Prostate gland (tissue), 2 donors: Measurements from ENCODE around the gene LCORL. TPM values are rescaled to one million over a fixed set of nuclear protein-coding genes. Genes with fewer than 3 reads are reported as not detected.

Experiments used
- DNase-seq: peaks from one replicate; pipeline ENCODE4 v3.0.0-alpha.2; 2019; ENCODE audit warnings: low spot score
- H3K27ac ChIP-seq, 2 donors: fragments of 200-600 bp; sonication (generic); 2 replicates each; pipeline ENCODE4 v1.5.1; 2017 to 2019
- H3K27me3 ChIP-seq: fragments of 200-600 bp; sonication (generic); replicated peaks from 2 replicates; pipeline ENCODE4 v1.5.1; 2019; ENCODE audit not compliant: insufficient read depth
- H3K36me3 ChIP-seq, 2 donors: fragments of 200-600 bp; sonication (generic); 1 replicate in 1 of 2; 2 replicates in 1 of 2; pipeline versions ENCODE4 v1.5.1 to v1.8.1; 2017 to 2019
- H3K4me1 ChIP-seq: fragments of 200-600 bp; sonication (generic); replicated peaks from 2 replicates; pipeline ENCODE4 v1.5.1; 2019
- H3K4me3 ChIP-seq, 2 donors: fragments of 200-600 bp; sonication (generic); 2 replicates each; pipeline ENCODE4 v1.5.1; 2017 to 2019
- H3K9me3 ChIP-seq: fragments of 200-600 bp; sonication (generic); 2 replicates; pipeline ENCODE4 v1.5.1; 2017
- CTCF ChIP-seq, 4 experiments: fragments of 200-600 bp in 2 of 4; fragments of 450-650 bp in 2 of 4; sonication (generic) in 2 of 4; IDR thresholded peaks; 1 replicate in 3 of 4; 2 replicates in 1 of 4; pipeline ENCODE4 v1.5.1; 2016 to 2019; ENCODE audit warnings: antibody characterized with exemption in 4 of 4, mild to moderate bottlenecking in 2 of 4, moderate library complexity in 2 of 4
- POLR2A ChIP-seq: fragments of 450-650 bp; IDR thresholded peaks from one replicate; pipeline ENCODE4 v1.6.1; 2016; ENCODE audit warnings: antibody characterized with exemption, mild to moderate bottlenecking
- POLR2AphosphoS5 ChIP-seq: sonication (generic); formaldehyde crosslinking; IDR thresholded peaks from one replicate; pipeline ENCODE4 v1.6.1; 2017; ENCODE audit warnings: antibody characterized with exemption
- WGBS: methylation state at CpG from one replicate; pipeline ENCODE4 v1.1.5; 2018; 5-methylcytosine and 5-hydroxymethylcytosine counted together
- intact Hi-C: fragments of 100-400 bp; cut with DNase I; formaldehyde crosslinking; loops from one replicate; pipeline ENCODE4 v1.14.2; 2022
- total RNA-seq, 2 donors: library from RNA; depleted of rRNA; stranded (reverse); fragments of >200 nt; gene quantifications; one replicate each; pipeline ENCODE4 v1.1.0, GENCODE V29; 2016

The LCORL gene
- total RNA-seq, 2 donors from 2014 or later, result 17.8 to 34.5 TPM

DNA sequence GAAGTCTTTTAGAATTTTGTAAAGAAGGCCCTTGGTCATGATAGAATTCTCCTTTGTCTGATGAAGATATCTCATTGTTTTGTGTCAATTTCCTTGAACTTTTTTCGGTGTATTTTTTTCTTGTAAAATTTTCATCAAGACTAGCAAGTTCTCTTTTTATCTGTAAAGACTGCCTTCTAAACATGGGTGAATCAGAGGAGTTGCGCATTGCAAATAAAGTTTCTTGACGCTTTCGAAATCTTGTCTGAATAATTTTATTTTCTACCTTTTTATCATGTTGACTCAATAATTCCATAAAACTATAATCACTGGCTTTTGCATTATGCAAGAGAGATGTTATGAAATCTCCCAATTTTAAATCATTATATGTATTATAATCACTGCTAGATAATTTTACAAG is 144.6 kb downstream of the LCORL start:
- Histone ChIP-seq H3K36me3 (no peaks in the 10 kb centered on the region), H3K9me3 (no peaks in the 10 kb centered on the region), H3K27ac (no peak overlapping the region), H3K27me3 (no peaks in the 10 kb centered on the region), H3K4me1 (no peaks in the 10 kb centered on the region), H3K4me3 (no peak overlapping the region)
- no peak for DNase-seq
- 96% methylated on average over 4 of the region's 4 CpGs for WGBS
- intact Hi-C loops, result no loop called here
- TF ChIP-seq CTCF (IDR thresholded peaks at IDR 0.05) (no peak), POLR2AphosphoS5 (no peak), POLR2A (no peak)

DNA sequence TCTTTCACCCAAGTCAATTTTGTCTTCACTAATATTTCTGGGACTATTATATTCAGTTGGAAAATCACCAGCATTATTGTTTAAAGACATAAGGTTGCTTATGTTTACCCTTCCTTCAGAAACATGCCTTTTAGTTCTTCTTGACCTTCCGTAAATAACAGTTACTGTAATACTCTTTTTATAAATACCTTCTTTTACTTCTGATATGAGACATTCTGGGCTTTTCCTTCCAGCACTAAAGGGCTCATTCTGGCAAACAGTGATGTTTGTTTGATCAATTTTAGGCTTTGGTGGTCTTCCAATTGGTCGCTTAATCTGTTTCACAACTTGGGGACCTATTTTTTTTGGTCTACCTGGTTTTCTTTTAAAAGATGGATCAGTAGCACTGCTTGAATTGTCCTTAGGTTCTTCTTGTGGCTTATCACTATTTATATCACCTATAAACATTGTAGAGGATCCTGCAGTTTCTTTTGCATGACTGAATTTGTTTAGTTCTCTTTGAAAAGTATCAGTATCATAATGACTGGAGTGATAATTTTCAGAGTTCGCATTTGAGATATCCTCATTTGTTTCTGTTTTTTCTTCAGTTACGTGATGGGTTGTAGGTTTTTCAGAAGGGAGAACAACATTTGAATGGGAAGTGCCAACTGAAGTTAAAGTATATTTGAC is 146.0 kb downstream of the LCORL start:
- TF ChIP-seq POLR2A, result no peak
- no peak for TF ChIP-seq POLR2AphosphoS5
- H3K27me3 ChIP-seq, result no peaks in the 10 kb centered on the region
- H3K4me3 ChIP-seq, result no peak overlapping the region
- intact Hi-C loops, result no loop called here
- H3K27ac ChIP-seq, result no peak overlapping the region
- 95% methylated on average over 4 of the region's 4 CpGs for WGBS
- no peaks in the 10 kb centered on the region for H3K9me3 ChIP-seq
- no peaks in the 10 kb centered on the region for H3K4me1 ChIP-seq
- H3K36me3 ChIP-seq, result no peaks in the 10 kb centered on the region
- DNase-seq, result no peak

DNA sequence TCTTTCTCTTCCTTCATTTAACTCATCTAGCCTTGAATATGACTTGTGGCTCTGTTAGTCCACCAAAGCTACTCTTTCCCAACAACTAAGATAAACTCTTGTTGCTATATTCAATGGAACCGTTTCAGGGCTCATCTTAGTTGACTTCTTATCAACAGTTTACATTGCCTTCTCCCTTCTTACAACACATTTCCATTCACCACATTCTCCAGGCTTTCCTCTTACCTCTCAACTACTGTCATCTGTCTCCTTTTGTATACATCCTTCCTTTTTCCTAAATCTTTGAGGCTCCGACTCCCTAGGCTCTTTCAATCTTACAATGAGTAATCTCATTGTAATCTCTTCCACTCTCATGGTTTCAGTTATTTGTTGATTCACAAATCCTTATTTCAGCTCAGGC is 152.2 kb downstream of the LCORL start:
- intact Hi-C loops, result no loop called here
- WGBS, result 96% methylated on average over 2 of the region's 2 CpGs

GRCh38 chr4:17867276-17867675 is 154.3 kb downstream of the LCORL start:
- H3K27me3 ChIP-seq, result no peaks in the 10 kb centered on the region
- intact Hi-C loops, result no loop called here
- H3K4me1 ChIP-seq, result no peaks in the 10 kb centered on the region
- no peaks in the 10 kb centered on the region for H3K9me3 ChIP-seq
- no peak overlapping the region for H3K4me3 ChIP-seq
- no peak overlapping the region for H3K27ac ChIP-seq
- TF ChIP-seq POLR2AphosphoS5, result no peak
- TF ChIP-seq POLR2A, result no peak
- TF ChIP-seq CTCF (IDR thresholded peaks at IDR 0.05), result no peak
- 64% methylated on average over 3 of the region's 3 CpGs for WGBS
- no peaks in the 10 kb centered on the region for H3K36me3 ChIP-seq
- no peak for DNase-seq

More for the DNA sequence above, 152.2 kb downstream of the LCORL start:
- DNase-seq, result no peak
- H3K4me1 ChIP-seq, result no peaks in the 10 kb centered on the region
- H3K36me3 ChIP-seq, result no peaks in the 10 kb centered on the region
- H3K4me3 ChIP-seq, result no peak overlapping the region
- H3K27me3 ChIP-seq, result no peaks in the 10 kb centered on the region
- TF ChIP-seq CTCF (IDR thresholded peaks at IDR 0.05) (no peak), POLR2AphosphoS5 (no peak), POLR2A (no peak)
- no peaks in the 10 kb centered on the region for H3K9me3 ChIP-seq
- H3K27ac ChIP-seq, result no peak overlapping the region

DNA sequence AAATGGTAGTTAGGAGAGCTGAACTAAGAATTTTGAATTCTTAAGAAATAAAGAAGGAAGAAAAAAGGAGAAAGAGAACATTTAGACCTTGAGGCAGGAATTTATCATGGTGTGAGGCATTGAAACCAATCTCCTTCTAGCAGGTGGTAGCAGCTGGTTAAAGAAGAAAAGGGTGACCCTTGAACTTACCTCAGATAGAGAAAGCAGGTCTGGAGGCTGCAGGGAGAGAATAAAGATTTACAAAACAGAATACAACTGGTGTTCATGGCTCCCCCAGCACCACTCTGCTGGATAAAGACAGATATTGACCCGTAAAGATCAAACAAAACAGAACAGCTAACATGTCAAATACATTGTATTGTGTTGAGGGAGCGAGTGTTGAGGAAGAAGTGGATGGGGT is 154.7 kb downstream of the LCORL start:
- H3K27ac ChIP-seq, result no peak overlapping the region
- H3K9me3 ChIP-seq, result no peaks in the 10 kb centered on the region

More for the DNA sequence above, 154.7 kb downstream of the LCORL start:
- 65% methylated on average over 2 of the region's 2 CpGs for WGBS
- TF ChIP-seq POLR2AphosphoS5 (no peak), POLR2A (no peak), CTCF (IDR thresholded peaks at IDR 0.05) (no peak)
- Histone ChIP-seq H3K27me3 (no peaks in the 10 kb centered on the region), H3K4me3 (no peak overlapping the region), H3K36me3 (no peaks in the 10 kb centered on the region), H3K4me1 (no peaks in the 10 kb centered on the region)
- no peak for DNase-seq
- intact Hi-C loops, result no loop called here
